HG03025 (cell line): ENCODE data around the gene MST1.

Experiments
- ATAC-seq: cut with Tn5 transposase; IDR thresholded peaks from one replicate; pipeline ENCODE4 v1.9.1; 2021; ENCODE audit warnings: mild to moderate bottlenecking, moderate library complexity; ENCODE audit not compliant: unreplicated experiment, low FRiP score

The MST1 gene

GRCh38 chr3:49659756-49660155 lies 29.5 kb downstream of the MST1 start:
- no peak for ATAC-seq

- no peak for ATAC-seq
These were observed 30.6 kb downstream of the MST1 start for GRCh38 chr3:49658711-49659110.

- ATAC-seq, result no peak
These were observed 31.9 kb downstream of the MST1 start for GRCh38 chr3:49657208-49657915.

DNA sequence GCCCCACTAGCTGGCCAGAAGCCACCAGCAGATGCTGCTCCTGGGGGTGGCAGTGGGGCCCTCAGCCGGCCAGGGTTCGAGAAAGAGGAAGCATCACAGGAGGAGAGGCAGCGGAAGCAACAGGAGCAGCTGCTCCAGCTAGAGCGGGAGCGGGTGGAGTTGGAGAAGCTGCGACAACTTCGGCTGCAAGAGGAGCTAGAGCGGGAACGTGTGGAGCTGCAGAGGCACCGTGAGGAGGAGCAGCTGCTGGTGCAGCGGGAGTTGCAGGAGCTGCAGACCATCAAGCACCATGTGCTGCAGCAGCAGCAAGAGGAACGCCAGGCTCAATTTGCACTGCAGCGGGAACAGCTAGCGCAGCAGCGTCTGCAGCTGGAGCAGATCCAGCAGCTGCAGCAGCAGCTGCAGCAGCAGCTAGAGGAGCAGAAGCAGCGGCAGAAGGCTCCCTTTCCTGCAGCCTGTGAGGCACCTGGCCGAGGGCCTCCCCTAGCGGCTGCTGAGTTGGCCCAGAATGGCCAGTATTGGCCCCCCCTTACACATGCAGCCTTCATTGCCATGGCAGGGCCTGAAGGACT lies 32.6 kb downstream of the MST1 start:
- no peak for ATAC-seq

- no peak for ATAC-seq
These were observed 33.5 kb downstream of the MST1 start for GRCh38 chr3:49655731-49656285.

GRCh38 chr3:49654955-49655556 lies 34.2 kb downstream of the MST1 start:
- ATAC-seq, result no peak

- ATAC-seq, result no peak
These were observed 35.0 kb downstream of the MST1 start for GRCh38 chr3:49654176-49654825.

- no peak for ATAC-seq
These were observed 35.7 kb downstream of the MST1 start for GRCh38 chr3:49653621-49654020.

DNA sequence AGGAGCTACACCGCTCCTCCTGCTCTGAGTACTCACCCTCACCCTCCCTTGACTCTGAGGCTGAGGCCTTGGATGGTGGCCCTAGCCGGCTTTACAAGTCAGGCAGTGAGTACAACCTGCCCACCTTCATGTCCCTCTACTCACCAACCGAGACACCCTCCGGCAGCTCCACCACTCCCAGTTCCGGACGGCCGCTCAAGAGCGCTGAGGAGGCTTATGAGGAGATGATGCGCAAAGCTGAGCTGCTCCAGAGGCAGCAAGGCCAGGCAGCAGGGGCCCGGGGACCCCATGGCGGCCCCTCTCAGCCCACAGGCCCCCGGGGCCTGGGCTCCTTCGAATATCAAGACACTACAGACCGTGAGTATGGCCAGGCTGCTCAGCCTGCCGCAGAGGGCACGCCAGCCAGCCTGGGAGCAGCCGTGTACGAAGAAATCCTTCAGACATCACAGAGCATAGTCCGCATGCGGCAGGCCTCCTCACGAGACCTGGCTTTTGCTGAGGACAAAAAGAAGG lies 36.3 kb downstream of the MST1 start:
- ATAC-seq, result no peak

- ATAC-seq, result no peak
These were observed 36.9 kb downstream of the MST1 start for GRCh38 chr3:49652218-49652902.

DNA sequence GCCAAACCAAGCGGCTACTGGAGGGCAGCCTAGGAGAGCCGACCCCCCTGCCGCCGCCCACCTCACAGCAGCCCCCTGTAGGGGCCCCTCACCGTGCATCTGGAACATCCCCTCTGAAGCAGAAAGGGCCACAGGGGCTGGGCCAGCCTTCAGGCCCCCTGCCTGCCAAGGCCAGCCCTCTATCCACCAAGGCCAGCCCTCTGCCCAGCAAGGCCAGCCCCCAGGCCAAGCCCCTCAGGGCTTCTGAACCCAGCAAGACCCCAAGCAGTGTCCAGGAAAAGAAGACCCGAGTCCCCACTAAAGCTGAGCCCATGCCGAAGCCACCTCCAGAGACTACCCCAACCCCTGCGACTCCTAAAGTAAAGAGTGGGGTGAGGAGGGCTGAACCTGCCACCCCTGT lies 38.6 kb downstream of the MST1 start:
- ATAC-seq, result no peak

GRCh38 chr3:49650177-49650576 lies 39.1 kb downstream of the MST1 start:
- ATAC-seq, result no peak

DNA sequence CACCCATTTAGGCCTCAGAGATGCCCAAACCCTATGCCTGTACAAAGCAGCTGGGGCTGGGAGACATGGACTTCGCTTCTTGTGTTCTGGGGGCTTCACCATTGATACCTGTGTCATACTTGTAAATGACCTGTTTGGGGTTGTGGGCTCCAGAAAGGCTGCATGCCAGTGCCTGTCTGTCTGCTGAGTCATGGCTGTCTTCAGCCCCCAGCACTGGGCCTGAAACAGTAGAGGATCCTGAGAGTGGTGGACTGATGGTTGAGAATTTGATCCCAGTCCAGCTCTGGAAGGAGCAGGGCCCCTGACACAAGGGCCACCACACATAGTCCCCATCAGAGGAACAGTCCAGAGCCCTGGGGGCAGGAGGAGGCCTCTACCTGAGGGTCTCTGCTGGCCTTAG lies 39.7 kb downstream of the MST1 start:
- no peak for ATAC-seq

DNA sequence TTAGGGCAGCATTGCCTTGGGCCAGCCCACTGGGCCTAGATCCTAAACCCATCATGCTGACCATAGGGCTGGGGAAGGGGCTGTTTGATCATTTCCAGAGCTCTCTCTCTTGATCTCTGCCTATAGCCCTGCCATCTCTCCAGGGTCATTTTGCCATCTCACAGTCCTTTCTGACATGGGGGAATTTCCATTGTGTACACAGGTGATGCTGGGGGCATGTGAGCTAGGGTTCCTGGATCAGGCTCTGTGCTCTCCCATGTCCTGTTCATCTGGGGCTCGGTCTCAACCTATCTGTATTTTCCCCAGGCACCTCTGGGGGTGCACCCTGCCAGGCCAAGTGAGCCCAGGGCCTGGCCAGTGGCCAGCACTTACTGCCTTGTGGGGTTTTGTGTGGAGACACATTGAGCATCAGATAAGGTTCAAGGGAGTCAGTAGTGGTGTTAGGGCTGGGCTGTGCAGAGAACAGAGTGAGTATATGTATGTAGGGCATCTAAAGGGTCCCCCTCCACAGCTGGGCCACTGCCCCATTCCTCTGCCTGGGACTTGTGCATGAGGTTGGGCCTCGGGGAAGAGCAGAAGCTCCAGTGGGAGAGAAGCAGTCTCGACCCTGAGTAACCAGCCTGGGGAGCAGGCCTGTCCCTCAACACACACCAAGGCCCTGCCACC lies 40.8 kb downstream of the MST1 start:
- no peak for ATAC-seq

DNA sequence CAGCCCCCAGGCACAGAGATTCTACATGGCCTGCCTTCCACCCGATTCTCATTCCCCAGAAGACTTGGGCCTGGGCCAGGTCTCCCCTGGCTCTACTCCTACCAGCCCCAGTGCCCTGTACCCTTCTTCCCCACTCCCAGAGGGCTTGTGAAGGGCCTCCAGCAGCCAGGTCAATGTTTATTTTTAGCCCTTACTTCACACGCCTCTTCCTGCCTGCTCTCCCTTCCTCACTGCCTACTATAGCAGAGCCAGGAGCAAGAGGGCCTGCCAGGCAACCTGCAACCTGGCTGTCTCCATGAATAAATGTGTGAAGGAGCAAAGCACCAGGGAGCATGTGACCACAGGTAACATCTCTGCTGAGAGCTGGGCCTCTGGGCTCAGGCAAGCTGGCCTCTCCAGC lies 41.5 kb downstream of the MST1 start:
- ATAC-seq, result no peak

- no peak for ATAC-seq
These were observed 43.0 kb downstream of the MST1 start for GRCh38 chr3:49646236-49646635.

GRCh38 chr3:49644684-49645083 lies 44.6 kb downstream of the MST1 start:
- no peak for ATAC-seq

DNA sequence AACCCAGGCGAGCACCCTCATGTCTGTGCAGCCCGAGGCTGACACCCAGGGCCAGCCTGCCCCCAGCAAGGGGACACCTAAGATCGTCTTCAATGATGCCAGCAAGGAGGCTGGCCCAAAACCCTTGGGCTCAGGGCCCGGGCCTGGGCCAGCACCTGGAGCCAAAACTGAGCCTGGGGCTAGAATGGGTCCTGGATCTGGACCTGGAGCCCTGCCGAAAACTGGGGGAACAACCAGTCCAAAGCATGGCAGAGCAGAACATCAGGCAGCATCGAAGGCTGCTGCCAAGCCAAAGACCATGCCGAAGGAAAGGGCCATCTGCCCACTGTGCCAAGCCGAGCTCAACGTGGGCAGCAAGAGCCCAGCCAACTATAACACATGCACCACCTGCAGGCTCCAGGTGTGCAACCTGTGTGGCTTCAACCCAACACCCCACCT lies 46.5 kb downstream of the MST1 start:
- no peak for ATAC-seq

GRCh38 chr3:49641921-49642707 lies 47.2 kb downstream of the MST1 start:
- ATAC-seq, result no peak
